ENCODE data around the gene ABLIM1. TPM values are rescaled to one million over a fixed set of nuclear protein-coding genes. Genes with fewer than 3 reads are reported as not detected.

ABLIM1 gene
- total RNA-seq, 1 experiment from 2014 or later: 89.4 TPM

GRCh38 chr10:114542373-114542772 is 115.7 kb downstream of the ABLIM1 start:
- Mint-ChIP-seq H3K27ac (ENCODE audit: unreplicated experiment) (peak overlapping the region; percentile 19), H3K27me3 (ENCODE audit: unreplicated experiment) (no peaks in the 10 kb centered on the region), H3K9me3 (ENCODE audit: low read depth, unreplicated experiment) (no peaks in the 10 kb centered on the region), H3K36me3 (ENCODE audit: insufficient read depth, unreplicated experiment) (peaks cover 5% of the 10 kb centered on the region), H3K4me3 (ENCODE audit: low read depth, unreplicated experiment) (no peak overlapping the region), H3K4me1 (ENCODE audit: low read depth, unreplicated experiment) (peaks cover 45% of the 10 kb centered on the region)
- no peak for DNase-seq
- BruUV-seq (replicated peaks): no TSS peak
- CTCF ChIA-PET: no interaction called here
- intact Hi-C loops (cut with micrococcal nuclease; ENCODE audit: unreplicated experiment): no loop called here
- no peak for TF ChIP-seq CTCF (IDR thresholded peaks at IDR 0.05; ENCODE audit: unreplicated experiment)

- CTCF ChIA-PET: no interaction called here
- H3K36me3 Mint-ChIP-seq (ENCODE audit: insufficient read depth, unreplicated experiment): peaks cover 5% of the 10 kb centered on the region
- intact Hi-C loops (cut with micrococcal nuclease; ENCODE audit: unreplicated experiment): no loop called here
- BruUV-seq (replicated peaks): TSS peak; percentile 37
- no peak for TF ChIP-seq CTCF (IDR thresholded peaks at IDR 0.05; ENCODE audit: unreplicated experiment)
- H3K9me3 Mint-ChIP-seq (ENCODE audit: low read depth, unreplicated experiment): no peaks in the 10 kb centered on the region
- H3K4me1 Mint-ChIP-seq (ENCODE audit: low read depth, unreplicated experiment): peaks cover 44% of the 10 kb centered on the region
- no peak for DNase-seq
- no peak overlapping the region for H3K4me3 Mint-ChIP-seq (ENCODE audit: low read depth, unreplicated experiment)
- peak overlapping the region; percentile 19 for H3K27ac Mint-ChIP-seq (ENCODE audit: unreplicated experiment)
- H3K27me3 Mint-ChIP-seq (ENCODE audit: unreplicated experiment): no peaks in the 10 kb centered on the region
Observed at GRCh38 chr10:114541797-114542160, 116.3 kb downstream of the ABLIM1 start.

- Mint-ChIP-seq H3K4me1 (ENCODE audit: low read depth, unreplicated experiment) (peaks cover 44% of the 10 kb centered on the region), H3K9me3 (ENCODE audit: low read depth, unreplicated experiment) (no peaks in the 10 kb centered on the region), H3K36me3 (ENCODE audit: insufficient read depth, unreplicated experiment) (peaks cover 5% of the 10 kb centered on the region), H3K27ac (ENCODE audit: unreplicated experiment) (no peak overlapping the region), H3K27me3 (ENCODE audit: unreplicated experiment) (no peaks in the 10 kb centered on the region), H3K4me3 (ENCODE audit: low read depth, unreplicated experiment) (no peak overlapping the region)
- no peak for DNase-seq
- CTCF ChIA-PET: no interaction called here
- no peak for TF ChIP-seq CTCF (IDR thresholded peaks at IDR 0.05; ENCODE audit: unreplicated experiment)
- intact Hi-C loops (cut with micrococcal nuclease; ENCODE audit: unreplicated experiment): no loop called here
- no TSS peak for BruUV-seq (replicated peaks)
Observed at GRCh38 chr10:114541081-114541796, 116.8 kb downstream of the ABLIM1 start.

- Mint-ChIP-seq H3K4me3 (ENCODE audit: low read depth, unreplicated experiment) (no peak overlapping the region), H3K4me1 (ENCODE audit: low read depth, unreplicated experiment) (peaks cover 42% of the 10 kb centered on the region), H3K36me3 (ENCODE audit: insufficient read depth, unreplicated experiment) (peaks cover 5% of the 10 kb centered on the region), H3K27me3 (ENCODE audit: unreplicated experiment) (no peaks in the 10 kb centered on the region), H3K27ac (ENCODE audit: unreplicated experiment) (no peak overlapping the region), H3K9me3 (ENCODE audit: low read depth, unreplicated experiment) (no peaks in the 10 kb centered on the region)
- CTCF ChIA-PET: no interaction called here
- TF ChIP-seq CTCF (IDR thresholded peaks at IDR 0.05; ENCODE audit: unreplicated experiment): no peak
- no peak for DNase-seq
- BruUV-seq (replicated peaks): no TSS peak
- intact Hi-C loops (cut with micrococcal nuclease; ENCODE audit: unreplicated experiment): no loop called here
Observed at GRCh38 chr10:114540236-114540635, 117.8 kb downstream of the ABLIM1 start.
